Activated CD4-positive, alpha-beta T cell treated with anti-CD3 and anti-CD28 coated beads for 24 hours (primary cell): ENCODE results near the gene HOXD11.

Experiments
- DNase-seq, 2 donors: peaks; one replicate each; pipeline ENCODE4 v3.0.0-alpha.2; 2020; ENCODE audit warnings: low read depth in 2 of 2

Gene HOXD11

GRCh38 chr2:176106581-176107539 lies at the start of gene HOXD11:
HOXD11 (plus strand) TSS chr2:176107280; CDS start chr2:176107356, 76 bp downstream.
- no peak for DNase-seq

GRCh38 chr2:176063958-176064357 lies 43.1 kb upstream of the HOXD11 start:
- no peak for DNase-seq

- no peak for DNase-seq
These were observed 40.2 kb upstream of the HOXD11 start for GRCh38 chr2:176066645-176067588.

- DNase-seq: no peak
These were observed 39.3 kb upstream of the HOXD11 start for GRCh38 chr2:176067589-176068418.

- no peak for DNase-seq
These were observed 38.7 kb upstream of the HOXD11 start for GRCh38 chr2:176068419-176068832.

DNA sequence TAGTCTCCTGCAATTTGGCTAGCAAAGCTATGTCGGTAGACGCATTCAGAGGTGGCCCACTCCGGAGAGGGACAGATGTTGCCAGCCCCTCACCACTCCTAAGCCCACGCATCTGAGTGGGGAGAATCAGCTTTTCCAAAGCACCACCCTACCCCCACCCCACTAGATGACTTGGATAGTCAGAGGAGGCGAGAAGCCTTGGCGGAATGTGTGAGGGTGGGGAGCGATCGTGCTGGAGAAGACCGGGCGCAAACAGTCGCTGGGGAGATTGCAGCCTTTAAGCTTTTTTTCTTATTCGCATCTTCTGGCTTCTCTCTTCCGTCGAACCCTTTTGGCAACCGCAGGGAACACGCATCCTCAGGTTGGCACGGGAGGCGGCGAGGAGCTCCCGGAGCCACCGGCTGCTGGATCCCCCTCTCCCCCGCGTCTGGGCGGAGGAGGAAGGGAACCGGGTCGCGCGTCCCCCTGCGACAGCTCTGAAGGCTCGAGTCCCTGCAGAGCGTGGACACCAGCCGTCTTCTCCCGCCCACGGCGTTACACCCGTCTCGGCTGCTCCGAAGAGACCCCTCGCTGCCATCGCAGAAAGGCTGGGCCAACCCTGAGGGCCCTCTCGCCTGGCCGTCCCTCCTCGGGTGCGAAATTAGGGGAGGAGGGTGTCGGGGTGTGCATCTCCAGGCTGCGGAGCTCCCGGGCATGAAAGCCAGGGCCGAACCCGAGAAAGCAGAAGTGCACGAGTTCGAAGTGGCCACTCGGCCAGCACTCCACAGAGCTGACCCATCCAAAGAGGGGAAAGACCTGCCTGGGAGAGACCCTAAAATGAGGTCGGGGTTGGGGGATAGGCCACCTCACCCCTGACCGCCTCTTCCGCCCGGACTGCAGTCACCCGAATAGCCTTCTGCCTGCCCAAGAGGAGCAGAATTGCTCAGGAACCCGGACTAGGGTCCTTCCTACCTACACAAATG lies 35.5 kb upstream of the HOXD11 start:
- no peak for DNase-seq

- no peak for DNase-seq
These were observed 34.8 kb upstream of the HOXD11 start for GRCh38 chr2:176072292-176072669.

- no peak for DNase-seq
These were observed 33.9 kb upstream of the HOXD11 start for GRCh38 chr2:176072951-176073904.

DNA sequence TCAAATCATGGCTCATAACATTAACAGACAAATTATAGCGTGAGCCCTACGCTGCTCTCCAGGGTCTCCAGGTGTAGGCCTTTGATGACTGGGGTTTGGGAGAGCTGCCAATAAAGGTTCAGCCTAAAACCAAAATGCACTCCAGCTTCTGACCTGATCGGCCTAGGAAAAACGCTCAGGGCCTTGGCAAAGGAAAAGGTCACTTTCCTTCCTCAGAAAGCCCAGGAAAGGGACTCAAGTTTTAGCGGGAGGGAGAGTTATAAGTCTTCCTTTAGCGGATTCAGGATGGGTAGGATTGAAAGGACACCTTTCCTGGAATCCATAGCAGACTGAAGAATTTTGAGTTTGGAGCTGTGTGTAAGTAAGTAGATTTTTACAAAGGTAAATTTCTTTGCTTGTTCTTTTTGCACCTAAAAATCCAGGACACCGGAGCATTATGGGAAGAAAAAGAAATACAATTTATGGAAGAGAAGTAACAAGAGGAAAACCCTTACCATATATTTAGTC lies 32.1 kb upstream of the HOXD11 start:
- no peak for DNase-seq

- no peak for DNase-seq
These were observed 31.6 kb upstream of the HOXD11 start for GRCh38 chr2:176075481-176075880.

GRCh38 chr2:176076063-176076462 lies 31.0 kb upstream of the HOXD11 start:
- no peak for DNase-seq

GRCh38 chr2:176076796-176077195 lies 30.3 kb upstream of the HOXD11 start:
- no peak for DNase-seq

- no peak for DNase-seq
These were observed 28.4 kb upstream of the HOXD11 start for GRCh38 chr2:176078541-176079284.

- DNase-seq: no peak
These were observed 27.7 kb upstream of the HOXD11 start for GRCh38 chr2:176079285-176079830.

DNA sequence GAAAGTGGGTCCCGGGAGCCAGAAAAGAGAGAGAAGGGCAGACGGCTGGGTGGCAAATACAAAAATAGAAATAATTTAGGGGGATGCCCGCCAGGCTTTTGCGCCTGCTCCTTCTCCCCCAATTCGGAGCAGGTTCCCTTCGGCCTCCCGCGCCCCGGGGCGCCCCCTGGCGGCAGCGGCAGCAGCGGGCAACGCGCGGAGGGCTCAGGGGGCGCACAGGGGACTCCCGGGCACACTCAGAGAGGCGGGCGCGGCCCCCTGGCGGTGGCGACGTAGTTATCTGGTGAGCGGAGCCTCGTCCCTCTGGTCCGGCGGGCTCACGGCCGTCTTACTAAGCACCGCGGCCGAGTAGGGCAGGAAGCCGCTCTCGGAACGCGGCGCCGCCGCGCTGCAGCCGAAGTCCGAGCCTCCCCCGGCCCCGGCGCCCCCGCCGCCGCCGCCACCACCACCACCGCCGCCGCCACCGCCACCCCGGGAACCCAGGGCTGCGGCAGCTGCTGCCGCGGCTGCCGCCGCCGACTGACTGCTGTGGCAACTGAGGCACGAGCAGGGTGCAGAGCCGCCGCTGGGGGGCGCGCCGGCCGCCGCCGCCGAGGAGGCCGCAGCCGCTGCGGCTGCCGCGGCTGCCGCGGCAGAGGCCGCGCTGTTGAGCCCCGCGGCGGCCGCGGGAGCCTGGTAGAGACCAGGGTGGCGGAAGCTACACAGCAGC lies 27.1 kb upstream of the HOXD11 start:
- no peak for DNase-seq

DNA sequence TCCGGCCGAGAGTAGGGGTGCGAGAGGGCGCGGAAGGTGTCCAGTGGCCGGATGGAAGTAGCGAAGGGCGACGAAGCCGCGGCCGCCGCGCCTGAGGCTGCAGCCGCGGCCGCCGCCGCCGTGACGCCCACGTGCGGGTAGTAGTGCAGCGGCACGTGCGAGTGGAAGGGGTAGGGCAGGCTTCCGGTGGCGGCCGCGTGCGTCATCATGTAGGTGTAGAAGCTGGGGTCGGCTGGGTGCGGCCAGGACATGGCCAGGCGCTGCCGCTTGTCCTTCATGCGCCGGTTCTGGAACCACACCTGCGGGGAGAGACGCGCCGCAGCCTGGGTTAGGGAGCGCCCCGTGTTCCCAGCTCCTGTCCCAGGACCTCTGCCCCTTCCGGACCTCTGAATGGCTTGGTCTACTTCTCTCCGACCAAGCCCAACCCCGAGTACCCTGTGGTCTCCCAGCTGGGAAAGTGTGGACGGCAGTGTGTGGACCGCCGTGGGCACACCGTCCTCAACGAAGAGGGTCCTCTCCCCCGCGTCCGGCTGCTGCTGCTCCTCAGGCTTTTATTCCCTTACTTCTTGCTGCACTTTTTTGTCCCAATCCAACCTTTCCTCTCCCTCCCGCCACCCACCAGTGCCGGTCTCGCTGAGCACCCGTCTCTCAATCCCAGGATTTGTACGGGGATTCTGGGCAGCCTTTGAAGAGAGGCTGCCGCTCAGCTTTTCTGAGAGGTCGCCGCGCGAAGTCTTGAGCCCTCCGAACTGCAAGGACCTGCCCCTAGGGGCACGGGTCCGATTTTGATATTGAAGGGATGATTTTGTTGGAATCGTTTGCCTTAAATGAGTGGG lies 26.3 kb upstream of the HOXD11 start:
- DNase-seq: no peak
